Thoracic aorta (tissue), 2 donors: ENCODE data around the gene PRR7. TPM values are rescaled to one million over a fixed set of nuclear protein-coding genes. Genes with fewer than 3 reads are reported as not detected.

Source experiments
- ATAC-seq: fragments of 150-250 bp; one replicate; pipeline ENCODE4 v1.8.0; 2017; ENCODE audit warnings: low read depth; ENCODE audit not compliant: insufficient number of reproducible peaks, low FRiP score
- DNase-seq: peaks from one replicate; pipeline ENCODE4 v3.0.0-alpha.2; 2020; ENCODE audit warnings: low spot score
- H3K27ac ChIP-seq, 2 donors: fragments of 200-600 bp; sonication (generic); 1 replicate in 1 of 2; 2 replicates in 1 of 2; pipeline ENCODE4 v1.5.1; 2016; ENCODE audit warnings: mild to moderate bottlenecking in 2 of 2, moderate library complexity in 2 of 2
- H3K27me3 ChIP-seq: fragments of 200-600 bp; sonication (generic); replicated peaks from 2 replicates; pipeline ENCODE4 v1.6.0; 2016; ENCODE audit warnings: mild to moderate bottlenecking; ENCODE audit not compliant: insufficient read depth
- H3K36me3 ChIP-seq: fragments of 200-600 bp; sonication (generic); one replicate; pipeline ENCODE4 v1.5.1; 2016
- H3K4me1 ChIP-seq, 2 donors: fragments of 200-600 bp; sonication (generic); 1 replicate in 1 of 2; 2 replicates in 1 of 2; pipeline versions ENCODE4 v1.5.1 to v1.6.0; 2016; ENCODE audit warnings: low read depth in 2 of 2, mild to moderate bottlenecking in 1 of 2; ENCODE audit not compliant: control insufficient read depth in 1 of 2
- H3K4me3 ChIP-seq: fragments of 200-600 bp; sonication (generic); 2 replicates; pipeline ENCODE4 v1.5.1; 2016; ENCODE audit warnings: mild to moderate bottlenecking
- H3K9me3 ChIP-seq: fragments of 200-600 bp; sonication (generic); 2 replicates; pipeline ENCODE4 v1.5.1; 2016
- CTCF ChIP-seq: fragments of 200-600 bp; sonication (generic); IDR thresholded peaks from one replicate; pipeline ENCODE4 v1.5.1; 2019; ENCODE audit warnings: antibody characterized with exemption
- total RNA-seq, 2 donors: library from RNA; depleted of rRNA; stranded (reverse); fragments of >200 nt; gene quantifications; one replicate each; pipeline versions ENCODE4 v1.1.0 to v1.2.3, GENCODE V29; 2016

PRR7 gene
- total RNA-seq, 2 donors from 2014 or later, result 4.1 to 11.0 TPM

- Histone ChIP-seq H3K4me1 (peaks cover 33 to 77% of the 10 kb centered on the region in 2 donors), H3K27ac (peak overlapping the region; percentile 72 to 81), H3K9me3 (no peaks in the 10 kb centered on the region), H3K4me3 (no peak overlapping the region), H3K27me3 (no peaks in the 10 kb centered on the region), H3K36me3 (no peaks in the 10 kb centered on the region)
- ATAC-seq (peak; percentile 47), DNase-seq (peak; percentile 70)
- TF ChIP-seq CTCF, result no peak
Measured at GRCh38 chr5:177476531-177477233, 30.1 kb downstream of the PRR7 start.

- peak overlapping the region; percentile 72 to 81 for H3K27ac ChIP-seq
- H3K9me3 ChIP-seq, result no peaks in the 10 kb centered on the region
- no peaks in the 10 kb centered on the region for H3K36me3 ChIP-seq
- no peak for ATAC-seq
- H3K27me3 ChIP-seq, result no peaks in the 10 kb centered on the region
- H3K4me1 ChIP-seq, result peaks cover 27 to 76% of the 10 kb centered on the region in 2 donors
- TF ChIP-seq CTCF, result no peak
- no peak for DNase-seq
- no peak overlapping the region for H3K4me3 ChIP-seq
Measured at GRCh38 chr5:177477701-177478477, 31.3 kb downstream of the PRR7 start.

GRCh38 chr5:177478711-177479646, 32.4 kb downstream of the PRR7 start:
- no peaks in the 10 kb centered on the region for H3K9me3 ChIP-seq
- no peak for DNase-seq
- H3K27me3 ChIP-seq, result no peaks in the 10 kb centered on the region
- no peak for ATAC-seq
- peaks cover 27 to 84% of the 10 kb centered on the region in 2 donors for H3K4me1 ChIP-seq
- H3K4me3 ChIP-seq, result no peak overlapping the region
- no peak for TF ChIP-seq CTCF
- H3K36me3 ChIP-seq, result peaks cover 10% of the 10 kb centered on the region
- peak overlapping the region; percentile 72 to 81 for H3K27ac ChIP-seq

- H3K27me3 ChIP-seq, result no peaks in the 10 kb centered on the region
- peak overlapping the region; percentile 72 to 81 for H3K27ac ChIP-seq
- DNase-seq, result no peak
- TF ChIP-seq CTCF, result no peak
- no peak for ATAC-seq
- H3K9me3 ChIP-seq, result no peaks in the 10 kb centered on the region
- H3K36me3 ChIP-seq, result peaks cover 17% of the 10 kb centered on the region
- H3K4me1 ChIP-seq, result peaks cover 27 to 84% of the 10 kb centered on the region in 2 donors
- no peak overlapping the region for H3K4me3 ChIP-seq
Measured at GRCh38 chr5:177479774-177480173, 33.2 kb downstream of the PRR7 start.
